GM18517 (cell line): ENCODE data around the gene ROBO3.

Experiments
- ATAC-seq: cut with Tn5 transposase; IDR thresholded peaks from one replicate; pipeline ENCODE4 v1.9.1; 2021; ENCODE audit warnings: mild to moderate bottlenecking, moderate library complexity; ENCODE audit not compliant: unreplicated experiment

Gene ROBO3

DNA sequence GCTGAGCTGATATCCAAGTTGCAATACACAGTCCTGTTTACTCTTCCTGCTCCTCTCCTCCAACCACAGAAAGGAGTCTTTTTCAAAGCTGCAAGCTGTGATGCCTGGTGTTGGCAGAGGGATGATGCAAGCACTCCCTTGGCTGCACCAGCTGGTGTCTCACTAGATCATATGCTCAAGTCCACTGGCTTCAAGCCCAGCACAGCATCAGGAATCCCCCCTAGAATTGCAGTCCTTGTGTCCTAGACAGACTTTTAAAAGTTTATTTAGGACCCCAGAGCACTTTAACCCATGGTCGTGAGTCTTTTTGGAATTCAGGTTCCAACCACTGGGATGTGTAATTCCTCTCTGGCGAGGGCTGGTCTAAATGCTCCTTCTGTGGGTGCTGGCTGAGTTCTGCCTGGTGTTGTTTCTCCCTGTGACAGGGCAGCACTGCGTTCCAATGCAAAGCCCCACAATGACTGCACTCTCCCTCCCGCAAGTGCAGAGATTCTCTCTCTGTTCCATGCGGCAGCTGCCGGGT, 51.9 kb downstream of the ROBO3 start:
- no peak for ATAC-seq

GRCh38 chr11:124918950-124919349, 53.7 kb downstream of the ROBO3 start, which contains the start of gene HEPN1:
Gene HEPN1, plus strand, starts transcription at chr11:124919250.
- no peak for ATAC-seq

DNA sequence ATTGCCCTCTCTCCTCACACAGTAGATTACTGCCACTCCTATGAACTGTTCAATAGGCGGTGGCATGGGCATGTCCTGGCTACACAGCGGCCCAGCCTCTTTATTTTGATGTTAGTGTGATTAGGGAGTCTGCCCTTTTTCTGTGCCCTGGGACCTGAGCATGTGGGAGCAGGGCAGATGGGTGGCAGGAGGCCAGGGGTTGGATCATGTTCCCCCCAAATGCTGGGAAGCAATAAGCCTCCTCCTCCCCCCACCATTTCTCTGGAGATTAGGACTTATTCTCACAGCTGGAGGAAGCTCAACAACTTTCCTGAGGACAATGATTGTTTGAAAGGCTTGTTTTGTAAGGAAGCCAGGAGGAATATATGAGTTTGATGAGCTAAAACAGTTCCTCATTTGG, 54.7 kb downstream of the ROBO3 start:
- ATAC-seq, result no peak

- no peak for ATAC-seq
Observed at GRCh38 chr11:124920356-124920755, 55.1 kb downstream of the ROBO3 start.

DNA sequence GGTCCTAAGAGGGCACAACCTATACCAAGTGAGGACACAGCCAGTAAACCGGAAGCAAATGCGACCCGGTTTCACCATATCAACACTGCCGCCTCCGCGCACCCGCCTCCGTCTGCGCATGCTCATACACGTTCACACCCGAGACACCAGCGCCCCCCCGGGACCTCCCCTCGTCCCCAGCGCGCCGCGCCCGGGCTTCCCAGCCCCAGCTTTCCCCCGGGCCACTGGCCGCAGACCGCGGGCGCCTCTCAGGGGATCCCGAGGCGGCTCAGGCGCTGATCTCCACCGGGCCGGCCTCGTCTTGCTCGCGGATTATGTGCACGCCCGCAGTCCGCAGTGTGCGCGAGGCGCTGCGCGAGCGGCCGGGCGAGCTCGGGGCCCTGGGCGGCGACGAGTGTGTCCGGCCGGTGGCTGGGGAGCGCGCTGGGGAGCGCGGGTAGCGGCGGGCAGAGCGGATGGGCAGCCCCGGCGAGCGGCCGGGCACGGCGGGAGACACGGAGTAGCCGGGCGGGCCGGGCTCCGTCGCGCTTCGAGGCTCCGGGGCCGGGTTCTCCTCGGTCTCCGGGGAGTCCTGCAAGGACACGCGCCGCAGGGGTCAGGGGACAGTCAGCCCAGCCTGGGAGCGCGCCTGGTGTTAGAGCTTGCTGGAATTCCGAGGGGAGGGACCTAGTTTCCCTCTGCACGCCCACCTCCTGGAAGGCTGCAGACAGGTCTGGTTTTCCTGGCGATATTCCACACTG, 55.8 kb downstream of the ROBO3 start:
- peak; percentile 63 for ATAC-seq

DNA sequence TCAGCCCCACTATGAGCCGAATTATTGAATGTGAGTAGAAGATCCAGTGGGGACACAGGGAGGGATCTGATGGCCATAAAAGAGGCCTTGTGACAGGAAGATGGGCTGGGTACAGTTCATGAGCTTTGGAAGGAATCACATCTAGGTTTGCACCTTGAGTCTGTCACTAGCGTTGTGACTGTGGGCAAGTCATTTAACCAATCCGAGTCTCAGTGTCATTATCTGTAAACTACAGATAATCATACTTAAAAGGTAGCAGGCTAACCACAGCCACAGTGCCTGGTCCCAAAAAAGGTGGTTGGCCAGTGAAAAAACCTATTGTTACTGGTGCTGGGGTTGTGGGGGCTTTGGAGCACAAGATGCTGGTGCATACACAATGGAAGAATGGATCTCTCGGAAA, 57.6 kb downstream of the ROBO3 start:
- no peak for ATAC-seq

- ATAC-seq, result no peak
Observed at GRCh38 chr11:124923296-124923695, 58.1 kb downstream of the ROBO3 start.

DNA sequence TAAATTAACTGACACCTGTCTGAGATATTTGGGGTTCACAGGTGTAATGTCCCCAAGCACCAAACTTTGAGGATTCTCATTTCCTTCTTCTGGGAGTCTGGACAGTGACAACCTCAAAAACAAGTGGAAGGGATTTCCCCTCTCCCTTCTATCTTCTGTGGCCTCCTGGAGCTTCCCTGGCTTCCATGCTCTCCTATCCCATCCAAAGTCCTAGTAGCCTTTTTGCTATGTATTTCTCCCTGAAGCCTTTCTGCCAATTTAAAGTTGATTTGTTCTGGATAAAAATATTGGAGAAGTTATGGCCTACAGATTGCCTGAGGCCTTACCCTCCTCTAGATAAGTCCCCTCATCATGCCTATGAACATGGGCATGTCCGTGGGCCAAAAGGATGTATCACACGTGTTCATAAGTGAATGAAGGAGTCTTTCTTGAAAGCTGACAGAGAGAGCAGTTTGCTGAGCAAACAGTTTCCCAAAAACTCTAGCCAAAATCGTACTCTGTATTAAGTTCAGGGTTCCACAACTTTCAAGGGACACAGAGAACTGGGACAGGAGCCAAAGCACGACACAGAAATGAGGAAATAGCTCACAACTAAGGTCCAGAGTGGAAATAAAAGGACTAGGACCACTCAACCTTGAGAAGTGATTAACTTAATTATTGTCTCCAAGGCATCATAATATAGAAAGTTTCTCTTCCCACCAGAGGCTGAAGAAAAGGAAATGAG, 63.9 kb downstream of the ROBO3 start:
- ATAC-seq, result no peak

DNA sequence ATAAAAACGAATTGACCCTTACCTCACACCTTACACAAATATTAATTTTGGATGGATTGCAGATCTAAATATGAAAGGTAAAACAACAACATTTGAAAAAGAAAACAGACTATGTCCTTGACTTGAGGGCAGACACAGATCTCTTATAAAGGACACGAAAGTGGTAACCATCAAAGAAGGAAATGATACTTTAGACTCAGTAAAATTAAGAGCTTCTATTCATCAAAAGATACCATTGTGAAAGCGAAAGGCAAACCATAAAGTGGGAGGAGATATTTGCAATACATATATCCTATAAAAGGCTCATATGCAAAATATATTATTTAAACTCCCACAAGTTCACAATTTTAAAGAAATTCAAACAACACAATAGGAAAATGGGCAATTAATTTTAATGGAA, 65.6 kb downstream of the ROBO3 start:
- peak; percentile 96 for ATAC-seq
